ENCODE data around the gene FUT8. TPM values are rescaled to one million over a fixed set of nuclear protein-coding genes. Genes with fewer than 3 reads are reported as not detected.

FUT8 gene
- total and polyA plus RNA-seq, 4 donors, result 1.1 to 14.1 (median 4.0) TPM

GRCh38 chr14:65661865-65662264 lies 249.3 kb downstream of the FUT8 start:
- Histone ChIP-seq H3K36me3 (ENCODE audit: control insufficient read depth in 4 of 4, insufficient read depth in 3 of 4, low read depth in 1 of 4, low read length in 3 of 4) (no peaks in the 10 kb centered on the region), H3K4me3 (ENCODE audit: low read depth in 1 of 3, low read length in 3 of 3) (no peak overlapping the region), H3K9ac (ENCODE audit: low read depth in 1 of 2, low read length in 2 of 2) (no peak overlapping the region), H3K9me3 (ENCODE audit: control insufficient read depth in 4 of 4, low read length in 3 of 4) (no peaks in the 10 kb centered on the region), H3K4me1 (ENCODE audit: control insufficient read depth in 4 of 4, insufficient read depth in 4 of 4, low read length in 3 of 4) (no peaks in the 10 kb centered on the region), H3K27ac (ENCODE audit: low read depth in 1 of 2, low read length in 2 of 2) (no peak overlapping the region), H3K27me3 (ENCODE audit: control insufficient read depth in 4 of 4, insufficient read depth in 4 of 4, low read length in 3 of 4) (no peaks in the 10 kb centered on the region)
- TF ChIP-seq FOXA1 (IDR thresholded peaks at IDR 0.05) (no peak), RAD21 (IDR thresholded peaks at IDR 0.05) (no peak), JUND (IDR thresholded peaks at IDR 0.05) (no peak), YY1 (IDR thresholded peaks at IDR 0.05) (no peak), FOXA2 (IDR thresholded peaks at IDR 0.05) (no peak), TAF1 (conservative IDR thresholded peaks at IDR 0.05) (no peak), MAX (IDR thresholded peaks at IDR 0.05) (no peak), HNF4A (conservative IDR thresholded peaks at IDR 0.05) (no peak), HNF4G (IDR thresholded peaks at IDR 0.05) (no peak), NR2F2 (IDR thresholded peaks at IDR 0.05) (no peak), ATF3 (IDR thresholded peaks at IDR 0.05) (no peak), EGR1 (IDR thresholded peaks at IDR 0.05; ENCODE audit: low read depth in 2 of 2) (no peak), ZBTB33 (IDR thresholded peaks at IDR 0.05) (no peak), RXRA (IDR thresholded peaks at IDR 0.05) (no peak), SP1 (IDR thresholded peaks at IDR 0.05) (no peak), REST (IDR thresholded peaks at IDR 0.05) (no peak), GABPA (IDR thresholded peaks at IDR 0.05 in 1 of 2, conservative IDR thresholded peaks at IDR 0.05 in 1 of 2) (no peak)
- WGBS, result 68% methylated on average over 3 of the region's 3 CpGs
- no peak for DNase-seq (ENCODE audit: low spot score)

GRCh38 chr14:65664436-65664835 lies 251.9 kb downstream of the FUT8 start:
- Histone ChIP-seq H3K27ac (ENCODE audit: low read depth in 1 of 2, low read length in 2 of 2) (no peak overlapping the region), H3K27me3 (ENCODE audit: control insufficient read depth in 4 of 4, insufficient read depth in 4 of 4, low read length in 3 of 4) (no peaks in the 10 kb centered on the region), H3K4me3 (ENCODE audit: low read depth in 1 of 3, low read length in 3 of 3) (no peak overlapping the region), H3K9ac (ENCODE audit: low read depth in 1 of 2, low read length in 2 of 2) (no peak overlapping the region), H3K9me3 (ENCODE audit: control insufficient read depth in 4 of 4, low read length in 3 of 4) (no peaks in the 10 kb centered on the region), H3K36me3 (ENCODE audit: control insufficient read depth in 4 of 4, insufficient read depth in 3 of 4, low read depth in 1 of 4, low read length in 3 of 4) (no peaks in the 10 kb centered on the region), H3K4me1 (ENCODE audit: control insufficient read depth in 4 of 4, insufficient read depth in 4 of 4, low read length in 3 of 4) (no peaks in the 10 kb centered on the region)
- no peak for DNase-seq (ENCODE audit: low spot score)
- no peak for TF ChIP-seq MAX (IDR thresholded peaks at IDR 0.05)
- no peak for TF ChIP-seq HNF4A (conservative IDR thresholded peaks at IDR 0.05)
- TF ChIP-seq NR2F2 (IDR thresholded peaks at IDR 0.05), result no peak
- TF ChIP-seq ZBTB33 (IDR thresholded peaks at IDR 0.05), result no peak
- no peak for TF ChIP-seq EGR1 (IDR thresholded peaks at IDR 0.05; ENCODE audit: low read depth in 2 of 2)

Data from liver (tissue), 9 donors.